ENCODE results near the gene SBF2.

Gene SBF2

DNA sequence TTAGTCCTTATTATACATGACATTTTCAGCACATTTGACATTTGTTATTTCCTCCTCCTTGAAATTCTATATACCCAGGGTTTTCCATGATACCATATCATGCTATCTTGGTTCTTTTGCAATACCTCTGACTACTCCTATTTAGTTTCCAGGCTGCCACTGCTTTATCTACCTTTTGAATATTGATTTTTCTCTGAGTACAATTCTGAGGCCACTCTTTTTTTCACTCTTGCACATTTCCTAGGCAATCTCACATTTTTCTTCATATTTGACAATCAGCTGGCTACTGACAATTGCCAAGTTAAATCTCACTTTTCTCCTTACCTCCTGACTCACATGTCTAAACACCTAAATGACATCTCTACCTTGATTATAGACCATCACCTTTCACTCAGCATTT is 11.9 kb downstream of the SBF2 start:
- TF ChIP-seq SIN3A (IDR thresholded peaks at IDR 0.05; ENCODE audit: borderline replicate concordance, insufficient read depth, low read length) (no peak), FOXP2 (optimal IDR thresholded peaks at IDR 0.05; ENCODE audit: borderline replicate concordance, extremely low read depth, extremely low read length, insufficient read depth) (no peak), TAF1 (IDR thresholded peaks at IDR 0.05; ENCODE audit: borderline replicate concordance, insufficient read depth, low read length) (no peak), POLR2AphosphoS5 (IDR thresholded peaks at IDR 0.05; ENCODE audit: low read depth, low read length) (no peak)
- TF ChIP-seq, protein P1, sequence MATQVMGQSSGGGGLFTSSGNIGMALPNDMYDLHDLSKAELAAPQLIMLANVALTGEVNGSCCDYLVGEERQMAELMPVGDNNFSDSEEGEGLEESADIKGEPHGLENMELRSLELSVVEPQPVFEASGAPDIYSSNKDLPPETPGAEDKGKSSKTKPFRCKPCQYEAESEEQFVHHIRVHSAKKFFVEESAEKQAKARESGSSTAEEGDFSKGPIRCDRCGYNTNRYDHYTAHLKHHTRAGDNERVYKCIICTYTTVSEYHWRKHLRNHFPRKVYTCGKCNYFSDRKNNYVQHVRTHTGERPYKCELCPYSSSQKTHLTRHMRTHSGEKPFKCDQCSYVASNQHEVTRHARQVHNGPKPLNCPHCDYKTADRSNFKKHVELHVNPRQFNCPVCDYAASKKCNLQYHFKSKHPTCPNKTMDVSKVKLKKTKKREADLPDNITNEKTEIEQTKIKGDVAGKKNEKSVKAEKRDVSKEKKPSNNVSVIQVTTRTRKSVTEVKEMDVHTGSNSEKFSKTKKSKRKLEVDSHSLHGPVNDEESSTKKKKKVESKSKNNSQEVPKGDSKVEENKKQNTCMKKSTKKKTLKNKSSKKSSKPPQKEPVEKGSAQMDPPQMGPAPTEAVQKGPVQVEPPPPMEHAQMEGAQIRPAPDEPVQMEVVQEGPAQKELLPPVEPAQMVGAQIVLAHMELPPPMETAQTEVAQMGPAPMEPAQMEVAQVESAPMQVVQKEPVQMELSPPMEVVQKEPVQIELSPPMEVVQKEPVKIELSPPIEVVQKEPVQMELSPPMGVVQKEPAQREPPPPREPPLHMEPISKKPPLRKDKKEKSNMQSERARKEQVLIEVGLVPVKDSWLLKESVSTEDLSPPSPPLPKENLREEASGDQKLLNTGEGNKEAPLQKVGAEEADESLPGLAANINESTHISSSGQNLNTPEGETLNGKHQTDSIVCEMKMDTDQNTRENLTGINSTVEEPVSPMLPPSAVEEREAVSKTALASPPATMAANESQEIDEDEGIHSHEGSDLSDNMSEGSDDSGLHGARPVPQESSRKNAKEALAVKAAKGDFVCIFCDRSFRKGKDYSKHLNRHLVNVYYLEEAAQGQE (IDR thresholded peaks at IDR 0.05; ENCODE audit: insufficient read depth in 1 of 2, low read depth in 2 of 2, low read length in 2 of 2): no peak

DNA sequence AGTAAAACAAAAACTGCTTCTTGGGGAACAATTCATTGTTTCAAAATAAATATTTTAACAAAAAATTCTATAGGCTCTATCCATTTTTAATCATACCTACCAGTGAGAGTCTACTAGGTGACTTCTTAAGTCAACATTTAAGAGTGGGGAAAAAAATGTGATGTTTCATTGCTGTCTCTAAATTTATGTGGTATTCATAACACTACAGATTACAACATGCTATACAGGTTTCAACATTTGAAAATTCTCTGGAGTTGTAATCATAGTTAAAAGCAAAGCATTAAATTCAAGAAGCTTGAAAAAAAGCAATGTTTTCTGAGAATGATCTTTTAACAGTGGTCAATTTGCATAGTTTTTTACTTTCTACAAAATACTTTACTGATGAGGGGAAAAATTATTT is 18.3 kb downstream of the SBF2 start:
- no peak for TF ChIP-seq FOXP2 (optimal IDR thresholded peaks at IDR 0.05; ENCODE audit: borderline replicate concordance, extremely low read depth, extremely low read length, insufficient read depth)
- no peak for TF ChIP-seq SIN3A (IDR thresholded peaks at IDR 0.05; ENCODE audit: borderline replicate concordance, insufficient read depth, low read length)
- TF ChIP-seq, protein P1 (IDR thresholded peaks at IDR 0.05; ENCODE audit: insufficient read depth in 1 of 2, low read depth in 2 of 2, low read length in 2 of 2): no peak
- no peak for TF ChIP-seq TAF1 (IDR thresholded peaks at IDR 0.05; ENCODE audit: borderline replicate concordance, insufficient read depth, low read length)
- TF ChIP-seq POLR2AphosphoS5 (IDR thresholded peaks at IDR 0.05; ENCODE audit: low read depth, low read length): no peak

DNA sequence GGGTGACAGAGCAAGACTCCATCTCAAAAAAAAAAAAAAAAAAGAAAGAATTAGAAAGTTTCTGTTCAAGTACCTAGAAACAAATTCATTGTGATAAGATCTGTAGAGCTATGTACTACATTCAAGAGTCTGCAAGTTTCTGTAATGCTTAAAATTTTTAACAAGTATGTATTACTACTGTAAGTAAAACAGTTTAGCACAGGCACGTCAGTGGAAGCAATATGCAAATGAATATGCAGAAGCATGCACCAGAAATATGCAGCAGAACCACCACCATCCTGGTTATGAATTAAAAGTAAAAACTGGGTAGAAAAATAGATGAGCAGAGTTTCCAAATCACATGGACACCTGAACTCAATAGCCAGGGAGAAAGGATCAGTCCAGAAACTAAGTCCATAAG is 19.3 kb downstream of the SBF2 start:
- TF ChIP-seq POLR2AphosphoS5 (IDR thresholded peaks at IDR 0.05; ENCODE audit: low read depth, low read length) (no peak), FOXP2 (optimal IDR thresholded peaks at IDR 0.05; ENCODE audit: borderline replicate concordance, extremely low read depth, extremely low read length, insufficient read depth) (no peak), TAF1 (IDR thresholded peaks at IDR 0.05; ENCODE audit: borderline replicate concordance, insufficient read depth, low read length) (no peak), SIN3A (IDR thresholded peaks at IDR 0.05; ENCODE audit: borderline replicate concordance, insufficient read depth, low read length) (no peak)
- TF ChIP-seq, protein P1 (IDR thresholded peaks at IDR 0.05; ENCODE audit: insufficient read depth in 1 of 2, low read depth in 2 of 2, low read length in 2 of 2): no peak

DNA sequence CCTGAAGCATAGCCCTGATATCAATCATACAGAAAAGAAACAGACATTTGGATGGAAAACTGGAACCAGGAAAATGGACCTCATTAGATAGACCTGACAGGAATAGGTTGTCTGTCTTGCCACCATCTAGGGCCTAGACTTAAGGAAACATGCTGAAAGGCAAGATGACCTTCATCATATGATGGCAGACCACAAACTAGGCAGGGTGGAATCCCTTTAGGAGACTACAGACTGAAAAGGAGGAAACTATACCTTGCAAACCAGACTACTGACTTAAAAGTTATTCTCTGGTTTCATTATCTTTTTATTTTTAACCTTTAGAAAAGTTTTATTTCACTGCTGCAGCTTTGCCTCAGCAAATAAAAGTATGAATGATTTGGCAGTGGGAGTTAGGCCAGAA is 20.3 kb downstream of the SBF2 start:
- TF ChIP-seq POLR2AphosphoS5 (IDR thresholded peaks at IDR 0.05; ENCODE audit: low read depth, low read length) (no peak), SIN3A (IDR thresholded peaks at IDR 0.05; ENCODE audit: borderline replicate concordance, insufficient read depth, low read length) (no peak), TAF1 (IDR thresholded peaks at IDR 0.05; ENCODE audit: borderline replicate concordance, insufficient read depth, low read length) (no peak), FOXP2 (optimal IDR thresholded peaks at IDR 0.05; ENCODE audit: borderline replicate concordance, extremely low read depth, extremely low read length, insufficient read depth) (no peak)
- TF ChIP-seq, protein P1 (IDR thresholded peaks at IDR 0.05; ENCODE audit: insufficient read depth in 1 of 2, low read depth in 2 of 2, low read length in 2 of 2): no peak

DNA sequence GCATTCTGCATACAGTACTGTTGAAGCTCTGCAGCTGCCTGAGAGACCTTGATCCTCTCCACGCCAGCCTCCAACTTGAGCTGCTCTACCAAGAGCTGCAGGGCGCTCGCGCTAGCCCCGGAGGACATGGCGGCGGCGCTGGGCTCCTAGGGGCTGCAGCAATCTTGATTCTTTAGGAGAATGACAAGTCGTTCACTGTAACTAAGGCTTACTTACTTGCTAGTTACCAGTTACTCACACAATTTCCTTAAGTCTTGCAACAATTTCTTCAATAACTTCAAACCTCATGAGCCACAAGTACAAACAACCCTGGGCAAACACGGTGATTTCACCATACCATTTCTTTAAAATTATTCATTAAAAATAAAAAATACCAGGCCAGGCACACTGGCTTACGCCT is 21.9 kb downstream of the SBF2 start:
- TF ChIP-seq POLR2AphosphoS5 (IDR thresholded peaks at IDR 0.05; ENCODE audit: low read depth, low read length) (no peak), TAF1 (IDR thresholded peaks at IDR 0.05; ENCODE audit: borderline replicate concordance, insufficient read depth, low read length) (no peak), SIN3A (IDR thresholded peaks at IDR 0.05; ENCODE audit: borderline replicate concordance, insufficient read depth, low read length) (no peak), FOXP2 (optimal IDR thresholded peaks at IDR 0.05; ENCODE audit: borderline replicate concordance, extremely low read depth, extremely low read length, insufficient read depth) (no peak)
- TF ChIP-seq, protein P1 (IDR thresholded peaks at IDR 0.05; ENCODE audit: insufficient read depth in 1 of 2, low read depth in 2 of 2, low read length in 2 of 2): no peak

Data from PFSK-1 (cell line).